SK-N-SH (cell line): Measurements from ENCODE around the gene NDUFS6. TPM values are rescaled to one million over a fixed set of nuclear protein-coding genes. Genes with fewer than 3 reads are reported as not detected.

Experiments used
- CTCF ChIA-PET: fragments of 300-600, 350-600 bp; formaldehyde crosslinking; extraction: SDS; loops from one replicate; lab custom pipeline; 2021; lab: Yijun Ruan, JAX
- POLR2A ChIA-PET: fragments of 350-600 bp; sonication (Branson Sonifier 250); formaldehyde crosslinking; extraction: SDS; loops from one replicate; lab custom pipeline; 2020; ENCODE audit warnings: antibody characterized with exemption, inconsistent platforms; lab: Yijun Ruan, JAX
- DNase-seq: peaks from one replicate; pipeline ENCODE4 v3.0.0; 2012
- H2AFZ ChIP-seq: fragments of 200-600 bp; sonication (generic); 2 replicates; pipeline ENCODE4 v1.8.1; 2016; ENCODE audit warnings: antibody characterized with exemption, mild to moderate bottlenecking, low read depth
- H3F3A ChIP-seq: fragments of 200-600 bp; sonication (generic); replicated peaks from 2 replicates; pipeline ENCODE3; 2016; ENCODE audit warnings: antibody characterized with exemption, mild to moderate bottlenecking; ENCODE audit not compliant: insufficient read depth
- H3K27ac ChIP-seq, 2 experiments: fragments of 200-500 bp in 1 of 2; fragments of 200-600 bp in 1 of 2; sonication (Bioruptor generic) in 1 of 2; sonication (generic), shearing (Covaris generic) in 1 of 2; 2 replicates each; pipeline versions ENCODE4 v1.5.1 to v1.6.1; 2014 to 2016; ENCODE audit warnings: low read depth in 2 of 2, inconsistent platforms in 1 of 2, low read length in 1 of 2, mild to moderate bottlenecking in 1 of 2, mixed read lengths in 1 of 2
- H3K27me3 ChIP-seq: fragments of 200-600 bp; sonication (generic), shearing (Covaris generic); 2 replicates; pipeline ENCODE4 v1.6.1; 2016; ENCODE audit warnings: mixed run types; ENCODE audit not compliant: insufficient read depth
- H3K36me3 ChIP-seq, 2 experiments: fragments of 200-500 bp in 1 of 2; fragments of 200-600 bp in 1 of 2; sonication (Bioruptor generic) in 1 of 2; sonication (generic) in 1 of 2; replicated peaks in 1 of 2; 2 replicates each; pipeline versions ENCODE3 to v1.5.1; 2014 to 2016; ENCODE audit warnings: low read length in 1 of 2, mild to moderate bottlenecking in 1 of 2; ENCODE audit not compliant: insufficient read depth in 2 of 2, control insufficient read depth in 1 of 2
- H3K4me1 ChIP-seq, 2 experiments: fragments of 200-500 bp in 1 of 2; fragments of 200-600 bp in 1 of 2; sonication (Bioruptor generic) in 1 of 2; sonication (generic), shearing (Covaris generic) in 1 of 2; 2 replicates each; pipeline versions ENCODE4 v1.5.1 to v1.6.1; 2014 to 2016; ENCODE audit warnings: low read depth in 1 of 2, low read length in 1 of 2, mixed run types in 1 of 2; ENCODE audit not compliant: insufficient read depth in 2 of 2, control insufficient read depth in 1 of 2
- H3K4me2 ChIP-seq: fragments of 200-600 bp; sonication (generic), shearing (Covaris generic); 2 replicates; pipeline ENCODE4 v1.6.1; 2017; ENCODE audit warnings: mixed run types
- H3K4me3 ChIP-seq, 2 experiments: fragments of 200-500 bp in 1 of 2; fragments of 200-600 bp in 1 of 2; sonication (Bioruptor generic) in 1 of 2; sonication (generic), shearing (Covaris generic) in 1 of 2; 2 replicates each; pipeline versions ENCODE4 v1.5.1 to v1.8.1; 2014 to 2016; ENCODE audit warnings: low read depth in 2 of 2, inconsistent platforms in 1 of 2, low read length in 1 of 2, mild to moderate bottlenecking in 1 of 2, mixed read lengths in 1 of 2, moderate library complexity in 1 of 2
- H3K79me2 ChIP-seq: fragments of 200-600 bp; sonication (generic); 2 replicates; pipeline ENCODE4 v1.8.1; 2017; ENCODE audit warnings: mild to moderate bottlenecking; ENCODE audit not compliant: insufficient read depth
- H3K9ac ChIP-seq: fragments of 200-600 bp; sonication (generic); 2 replicates; pipeline ENCODE4 v1.6.1; 2017; ENCODE audit warnings: mixed run types
- H3K9me2 ChIP-seq: fragments of 200-600 bp; sonication (generic); 2 replicates; pipeline ENCODE4 v1.6.1; 2017; ENCODE audit warnings: mixed run types
- H3K9me3 ChIP-seq: fragments of 200-600 bp; sonication (generic); 2 replicates; pipeline ENCODE4 v1.6.1; 2017; ENCODE audit warnings: mixed run types, mild to moderate bottlenecking, moderate library complexity
- H4K20me1 ChIP-seq: fragments of 200-600 bp; sonication (generic); 2 replicates; pipeline ENCODE4 v1.6.1; 2017; ENCODE audit warnings: mild to moderate bottlenecking, mixed run types; ENCODE audit not compliant: insufficient read depth
- CHD2 ChIP-seq: fragments of 150-350 bp; IDR thresholded peaks from 2 replicates; pipeline ENCODE4 v1.6.1; 2018; ENCODE audit warnings: low read length; ENCODE audit not compliant: partially characterized antibody
- CTCF ChIP-seq: fragments of 200-600 bp; sonication (generic); IDR thresholded peaks from 2 replicates; pipeline ENCODE4 v1.6.1; 2017; ENCODE audit warnings: antibody characterized with exemption, mild to moderate bottlenecking, moderate library complexity
- EP300 ChIP-seq, 2 experiments: IDR thresholded peaks; 2 replicates each; pipeline versions ENCODE4 v1.4.0 to v1.6.1; 2012; ENCODE audit warnings: borderline replicate concordance in 1 of 2, low read depth in 1 of 2, low read length in 1 of 2
- FOXM1 ChIP-seq: IDR thresholded peaks from 2 replicates; pipeline ENCODE4 v1.4.0; 2012; ENCODE audit warnings: low read depth, mild to moderate bottlenecking
- GABPA ChIP-seq: IDR thresholded peaks from 2 replicates; pipeline ENCODE4 v1.4.0; 2012; ENCODE audit warnings: low read depth, mild to moderate bottlenecking
- GATA2 ChIP-seq: sonication (generic); formaldehyde crosslinking; IDR thresholded peaks from 2 replicates; pipeline ENCODE4 v1.5.0; 2020; ENCODE audit warnings: mild to moderate bottlenecking, missing genetic modification reagents
- JUND ChIP-seq: IDR thresholded peaks from 2 replicates; pipeline ENCODE4 v1.4.0; 2012
- MEF2A ChIP-seq: IDR thresholded peaks from 2 replicates; pipeline ENCODE4 v1.4.0; 2012; ENCODE audit warnings: low read depth, borderline replicate concordance
- MXI1 ChIP-seq: IDR thresholded peaks from 2 replicates; pipeline ENCODE4 v1.6.1; 2012; ENCODE audit warnings: mild to moderate bottlenecking, low read depth, low read length, improper control_type of control experiment
- NFIC ChIP-seq: IDR thresholded peaks from 2 replicates; pipeline ENCODE4 v1.4.0; 2012; ENCODE audit warnings: borderline replicate concordance
- NRF1 ChIP-seq: IDR thresholded peaks from 2 replicates; pipeline ENCODE4 v1.6.1; 2012; ENCODE audit warnings: low read depth, mild to moderate bottlenecking, low read length
- PBX3 ChIP-seq: IDR thresholded peaks from 2 replicates; pipeline ENCODE4; 2012
- POLR2AphosphoS5 ChIP-seq: IDR thresholded peaks from 2 replicates; pipeline ENCODE4 v1.6.1; 2012; ENCODE audit warnings: low read depth, low read length
- RAD21 ChIP-seq: IDR thresholded peaks from 2 replicates; pipeline ENCODE4 v1.6.1; 2012; ENCODE audit warnings: mild to moderate bottlenecking, low read length
- RCOR1 ChIP-seq: fragments of 150-350 bp; IDR thresholded peaks from 2 replicates; pipeline ENCODE4 v1.6.1; 2017; ENCODE audit warnings: antibody characterized with exemption, low read length
- RFX5 ChIP-seq: IDR thresholded peaks from 2 replicates; pipeline ENCODE4 v1.6.1; 2012; ENCODE audit warnings: mild to moderate bottlenecking, improper control_type of control experiment, low read length
- SIN3A ChIP-seq: IDR thresholded peaks from 2 replicates; pipeline ENCODE4 v1.6.1; 2012; ENCODE audit warnings: low read depth, mild to moderate bottlenecking, low read length, moderate library complexity, borderline replicate concordance
- TCF12 ChIP-seq: IDR thresholded peaks from 2 replicates; pipeline ENCODE4 v1.4.0; 2012
- USF2 ChIP-seq: fragments of 150-350 bp; IDR thresholded peaks from 2 replicates; pipeline ENCODE4 v1.6.1; 2017; ENCODE audit warnings: antibody characterized with exemption, low read length, low read depth, borderline replicate concordance
- YY1 ChIP-seq: IDR thresholded peaks from 2 replicates; pipeline ENCODE4 v1.4.0; 2012; ENCODE audit warnings: low read depth, mild to moderate bottlenecking
- WGBS: methylation state at CpG from one replicate; pipeline ENCODE4 v1.1.6; 2017; ENCODE audit warnings: low lambda C conversion rate; 5-methylcytosine and 5-hydroxymethylcytosine counted together
- polyA plus RNA-seq, 3 experiments: library from polyadenylated mRNA; depleted of rRNA; stranded (reverse); fragments of >200 nt; gene quantifications; 2 replicates each; pipeline ENCODE4 v1.2.3, GENCODE V29; 2012

Gene NDUFS6
- polyA plus RNA-seq, 1 of the 3 experiments (the other 2 are of a cell fraction), result 316 TPM

DNA sequence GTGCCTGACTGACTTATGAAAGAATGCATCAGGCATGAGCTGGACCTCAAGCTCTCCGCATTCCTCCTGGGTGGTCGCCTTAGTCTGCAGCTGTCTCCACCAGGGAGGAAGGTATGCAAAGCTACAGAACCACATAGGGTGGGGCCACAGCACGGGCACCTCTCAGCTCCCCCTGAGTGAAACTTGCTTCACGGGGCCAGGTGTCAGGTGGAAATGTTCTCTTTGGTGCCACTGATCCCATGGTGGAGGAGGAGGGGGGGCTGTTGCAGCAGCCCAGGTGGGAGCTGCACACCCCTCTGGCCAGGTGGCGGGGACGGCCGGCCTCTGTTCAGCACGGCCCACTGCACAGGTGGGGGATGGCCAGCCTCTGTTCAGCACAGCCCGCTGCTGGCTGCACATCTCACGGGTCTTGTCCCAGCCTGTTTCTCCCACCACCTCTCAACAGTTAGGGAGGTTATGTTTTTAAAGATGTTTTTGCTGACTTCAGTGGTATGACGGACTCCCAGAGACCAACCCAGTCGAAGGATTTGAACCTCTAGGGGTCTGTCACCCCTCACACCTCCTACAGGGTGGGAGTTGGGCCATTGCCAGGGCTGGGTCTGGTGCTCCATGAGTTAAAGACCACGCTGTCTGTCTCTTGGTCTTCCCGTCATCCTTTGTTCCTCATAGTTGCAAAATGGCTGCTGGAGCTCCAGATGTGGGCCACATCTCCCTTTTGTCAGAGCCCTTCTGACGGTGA, 35.9 kb upstream of the NDUFS6 start:
- Histone ChIP-seq H3K27me3 (peaks cover 81% of the 10 kb centered on the region), H3K36me3 (no peaks in the 10 kb centered on the region), H3K9me3 (no peaks in the 10 kb centered on the region), H4K20me1 (no peaks in the 10 kb centered on the region), H3K4me2 (no peak overlapping the region), H3K4me3 (no peak overlapping the region), H3K27ac (no peak overlapping the region), H2AFZ (no peak overlapping the region), H3K4me1 (no peaks in the 10 kb centered on the region), H3F3A (no peaks in the 10 kb centered on the region), H3K79me2 (no peaks in the 10 kb centered on the region), H3K9me2 (no peaks in the 10 kb centered on the region), H3K9ac (no peak overlapping the region)
- TF ChIP-seq RAD21 (no peak), EP300 (IDR thresholded peaks at IDR 0.05; ENCODE audit: borderline replicate concordance in 1 of 2, low read depth in 1 of 2, low read length in 1 of 2) (no peak), TCF12 (no peak), NRF1 (no peak), GATA2 (CRISPR knock-in tag) (no peak), MXI1 (no peak), RFX5 (no peak), FOXM1 (no peak), NFIC (no peak), YY1 (no peak), GABPA (no peak), CHD2 (no peak), CTCF (no peak), RCOR1 (no peak), MEF2A (no peak), JUND (no peak), USF2 (no peak), SIN3A (no peak), PBX3 (no peak), POLR2AphosphoS5 (no peak)
- ChIA-PET POLR2A (no interaction called here), CTCF (interaction anchor here (1.0 kb wide), 1 partner anchor 253 kb away, joined by 4 read pairs; no protein-coding TSS in a partner anchor)
- DNase-seq, result no peak
- 31% methylated on average over 5 of the region's 15 CpGs for WGBS
